Measurements from ENCODE around the gene PLA2G7.

GRCh38 chr6:46746696-46747095, 11.5 kb upstream of the PLA2G7 start, which contains the start of gene ANKRD66:
- TF ChIP-seq POLR2A (IDR thresholded peaks at IDR 0.05; ENCODE audit: low read depth): no peak
- no peak for TF ChIP-seq CTCF (IDR thresholded peaks at IDR 0.05)
- TF ChIP-seq POLR2AphosphoS5 (IDR thresholded peaks at IDR 0.05): no peak
- TF ChIP-seq EP300 (IDR thresholded peaks at IDR 0.05): no peak

Data from esophagus muscularis mucosa (tissue), 4 donors.